ENCODE data around the gene FTSJ1. TPM values are rescaled to one million over a fixed set of nuclear protein-coding genes. Genes with fewer than 3 reads are reported as not detected.

The FTSJ1 gene
- total RNA-seq, 2 experiments from 2014 or later: 54.7 to 66.1 TPM

DNA sequence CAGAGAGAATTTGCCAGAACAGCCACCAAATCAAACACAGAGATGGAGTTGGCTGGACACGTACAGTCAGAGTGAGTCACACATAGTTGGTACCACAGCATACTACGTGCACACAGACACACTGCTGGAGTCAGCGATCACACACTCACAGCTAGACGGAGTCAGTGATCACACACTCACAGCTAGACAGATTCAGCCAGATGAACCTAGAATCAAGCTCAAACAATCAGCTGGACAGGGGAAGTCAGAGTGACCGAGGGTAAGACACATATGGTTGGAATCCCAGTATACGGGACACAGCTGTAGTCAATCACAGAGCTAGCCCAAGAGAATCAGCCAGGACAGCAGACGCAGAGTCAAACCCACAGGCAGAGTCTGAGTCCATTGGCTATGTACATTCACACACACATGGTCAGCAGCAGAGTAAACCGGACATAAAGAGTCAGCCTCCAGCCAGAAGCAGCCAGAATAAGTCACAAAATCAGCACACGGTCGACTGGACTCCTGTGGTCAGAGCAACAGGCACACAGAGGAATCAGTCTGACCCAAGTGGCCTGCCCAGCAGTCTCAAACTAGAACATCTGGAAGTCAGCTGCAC lies 10.6 kb upstream of the FTSJ1 start:
- POLR2A ChIA-PET: no interaction called here

DNA sequence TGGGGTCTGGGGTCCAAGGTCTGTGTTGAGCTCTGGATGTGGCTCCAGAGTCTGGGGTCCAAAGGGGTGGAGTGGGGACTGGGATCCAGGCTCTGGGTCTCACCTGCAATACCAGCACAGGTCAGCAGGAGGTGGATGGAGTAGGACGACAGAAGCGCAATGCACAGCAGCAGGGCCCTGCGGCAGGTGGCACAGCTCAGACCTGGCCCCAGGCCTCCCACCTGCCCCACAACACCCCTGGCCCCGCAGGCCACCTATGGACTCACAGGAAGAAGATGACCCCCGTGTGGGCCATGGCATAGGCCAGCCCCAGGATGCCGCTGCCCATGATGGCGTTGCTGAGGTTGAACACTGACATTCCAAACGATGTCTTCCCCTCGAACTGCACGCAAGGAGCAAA lies 9.3 kb upstream of the FTSJ1 start:
- Histone ChIP-seq H3K4me3 (ENCODE audit: low read depth, low read length, poor library complexity, severe bottlenecking) (no peak overlapping the region), H2AFZ (ENCODE audit: low read length) (no peak overlapping the region), H3K79me2 (ENCODE audit: insufficient read depth, low read depth, low read length) (peaks cover 15% of the 10 kb centered on the region), H3K27ac (ENCODE audit: low read depth, low read length, poor library complexity, severe bottlenecking) (no peak overlapping the region), H3K36me3 (ENCODE audit: insufficient read depth, low read length) (peaks cover 44% of the 10 kb centered on the region), H3K9me3 (ENCODE audit: low read length) (no peaks in the 10 kb centered on the region), H3K4me1 (ENCODE audit: insufficient read depth, low read length, poor library complexity, severe bottlenecking) (peaks cover 16% of the 10 kb centered on the region), H3K4me2 (ENCODE audit: low read length) (no peak overlapping the region), H3K9me2 (ENCODE audit: insufficient read depth, low read length) (no peaks in the 10 kb centered on the region), H4K20me1 (ENCODE audit: insufficient read depth, low read length) (no peaks in the 10 kb centered on the region)
- ChIA-PET POLR2A (no interaction called here), CTCF (ENCODE audit: unreplicated experiment) (no interaction called here)
- DNase-seq (ENCODE audit: low spot score): no peak
- BruUV-seq (replicated peaks): no TSS peak
- no peak for TF ChIP-seq EZH2phosphoT487 (IDR thresholded peaks at IDR 0.05; ENCODE audit: borderline replicate concordance, low read depth, low read length)
- TF ChIP-seq, protein P1, sequence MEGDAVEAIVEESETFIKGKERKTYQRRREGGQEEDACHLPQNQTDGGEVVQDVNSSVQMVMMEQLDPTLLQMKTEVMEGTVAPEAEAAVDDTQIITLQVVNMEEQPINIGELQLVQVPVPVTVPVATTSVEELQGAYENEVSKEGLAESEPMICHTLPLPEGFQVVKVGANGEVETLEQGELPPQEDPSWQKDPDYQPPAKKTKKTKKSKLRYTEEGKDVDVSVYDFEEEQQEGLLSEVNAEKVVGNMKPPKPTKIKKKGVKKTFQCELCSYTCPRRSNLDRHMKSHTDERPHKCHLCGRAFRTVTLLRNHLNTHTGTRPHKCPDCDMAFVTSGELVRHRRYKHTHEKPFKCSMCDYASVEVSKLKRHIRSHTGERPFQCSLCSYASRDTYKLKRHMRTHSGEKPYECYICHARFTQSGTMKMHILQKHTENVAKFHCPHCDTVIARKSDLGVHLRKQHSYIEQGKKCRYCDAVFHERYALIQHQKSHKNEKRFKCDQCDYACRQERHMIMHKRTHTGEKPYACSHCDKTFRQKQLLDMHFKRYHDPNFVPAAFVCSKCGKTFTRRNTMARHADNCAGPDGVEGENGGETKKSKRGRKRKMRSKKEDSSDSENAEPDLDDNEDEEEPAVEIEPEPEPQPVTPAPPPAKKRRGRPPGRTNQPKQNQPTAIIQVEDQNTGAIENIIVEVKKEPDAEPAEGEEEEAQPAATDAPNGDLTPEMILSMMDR (conservative IDR thresholded peaks at IDR 0.05; ENCODE audit: low read length): peak; percentile 55
- intact Hi-C loops (cut with micrococcal nuclease; ENCODE audit: unreplicated experiment): loop anchor here (5.0 kb wide), 1 partner anchor 71 kb away; the partner anchor contains the start of gene TBC1D25

More for the DNA sequence above, 10.6 kb upstream of the FTSJ1 start:
- no peaks in the 10 kb centered on the region for H3K9me3 ChIP-seq (ENCODE audit: low read length)
- H3K79me2 ChIP-seq (ENCODE audit: insufficient read depth, low read depth, low read length): peaks cover 15% of the 10 kb centered on the region
- H3K4me2 ChIP-seq (ENCODE audit: low read length): no peak overlapping the region
- no peak overlapping the region for H2AFZ ChIP-seq (ENCODE audit: low read length)
- CTCF ChIA-PET (ENCODE audit: unreplicated experiment): no interaction called here
- peaks cover 16% of the 10 kb centered on the region for H3K4me1 ChIP-seq (ENCODE audit: insufficient read depth, low read length, poor library complexity, severe bottlenecking)
- H3K36me3 ChIP-seq (ENCODE audit: insufficient read depth, low read length): peaks cover 55% of the 10 kb centered on the region
- no peak overlapping the region for H3K4me3 ChIP-seq (ENCODE audit: low read depth, low read length, poor library complexity, severe bottlenecking)
- no peak overlapping the region for H3K27ac ChIP-seq (ENCODE audit: low read depth, low read length, poor library complexity, severe bottlenecking)
- intact Hi-C loops (cut with micrococcal nuclease; ENCODE audit: unreplicated experiment): loop anchor here (5.0 kb wide), 1 partner anchor 72 kb away; the partner anchor contains the start of gene TBC1D25
- H3K9me2 ChIP-seq (ENCODE audit: insufficient read depth, low read length): no peaks in the 10 kb centered on the region
- TF ChIP-seq, protein P1 (conservative IDR thresholded peaks at IDR 0.05; ENCODE audit: low read length): no peak
- no peak for TF ChIP-seq EZH2phosphoT487 (IDR thresholded peaks at IDR 0.05; ENCODE audit: borderline replicate concordance, low read depth, low read length)
- no peaks in the 10 kb centered on the region for H4K20me1 ChIP-seq (ENCODE audit: insufficient read depth, low read length)
- DNase-seq (ENCODE audit: low spot score): no peak
- no TSS peak for BruUV-seq (replicated peaks)

DNA sequence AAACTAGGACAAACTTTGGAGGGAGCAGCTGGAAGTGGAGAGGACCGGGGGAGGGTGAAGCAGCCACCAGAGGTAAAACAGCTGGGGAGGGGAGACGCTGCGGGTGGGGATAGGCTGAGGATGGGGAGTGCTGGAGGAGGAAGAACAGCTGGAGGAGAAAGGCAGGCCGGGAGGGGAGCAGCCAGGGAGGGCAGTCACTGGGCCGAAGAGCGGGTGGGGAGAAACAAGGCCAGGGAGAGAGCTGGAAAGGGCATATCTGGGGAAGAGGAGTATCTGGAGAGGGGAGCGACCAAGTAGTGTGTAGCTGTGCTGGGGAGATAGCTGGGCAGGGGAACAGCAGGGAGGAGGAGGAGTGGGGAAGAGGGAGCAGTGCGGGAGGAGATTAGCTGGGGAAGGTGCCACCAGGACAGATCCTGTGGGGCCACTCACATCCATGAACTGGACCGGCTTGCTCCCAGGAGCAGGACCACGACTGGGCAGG lies 8.7 kb upstream of the FTSJ1 start:
- H3K4me2 ChIP-seq (ENCODE audit: low read length): peak overlapping the region; percentile 88
- intact Hi-C loops (cut with micrococcal nuclease; ENCODE audit: unreplicated experiment): loop anchor here (5.0 kb wide), 1 partner anchor 70 kb away; the partner anchor contains the start of gene TBC1D25
- H4K20me1 ChIP-seq (ENCODE audit: insufficient read depth, low read length): no peaks in the 10 kb centered on the region
- H3K9me2 ChIP-seq (ENCODE audit: insufficient read depth, low read length): no peaks in the 10 kb centered on the region
- peak overlapping the region; percentile 64 for H3K27ac ChIP-seq (ENCODE audit: low read depth, low read length, poor library complexity, severe bottlenecking)
- peaks cover 16% of the 10 kb centered on the region for H3K4me1 ChIP-seq (ENCODE audit: insufficient read depth, low read length, poor library complexity, severe bottlenecking)
- CTCF ChIA-PET (ENCODE audit: unreplicated experiment): interaction anchor here (1.0 kb wide), 1 partner anchor 72 kb away, joined by 4 read pairs; the partner anchor contains the start of gene TBC1D25
- no peaks in the 10 kb centered on the region for H3K9me3 ChIP-seq (ENCODE audit: low read length)
- H3K36me3 ChIP-seq (ENCODE audit: insufficient read depth, low read length): peaks cover 38% of the 10 kb centered on the region
- POLR2A ChIA-PET: no interaction called here
- no peak for DNase-seq (ENCODE audit: low spot score)
- no peak for TF ChIP-seq EZH2phosphoT487 (IDR thresholded peaks at IDR 0.05; ENCODE audit: borderline replicate concordance, low read depth, low read length)
- TF ChIP-seq, protein P1 (conservative IDR thresholded peaks at IDR 0.05; ENCODE audit: low read length): no peak
- BruUV-seq (replicated peaks): no TSS peak
- H3K79me2 ChIP-seq (ENCODE audit: insufficient read depth, low read depth, low read length): peaks cover 15% of the 10 kb centered on the region
- H2AFZ ChIP-seq (ENCODE audit: low read length): no peak overlapping the region
- H3K4me3 ChIP-seq (ENCODE audit: low read depth, low read length, poor library complexity, severe bottlenecking): peak overlapping the region; percentile 94
